Coronary artery (tissue), 2 donors: Measurements from ENCODE around the gene BTBD9.

Source experiments
- DNase-seq: peaks from one replicate; pipeline ENCODE4 v3.0.0-alpha.2; 2017; ENCODE audit warnings: low spot score
- H3K27ac ChIP-seq, 2 donors: fragments of 200-600 bp; sonication (generic); one replicate each; pipeline ENCODE4 v1.5.1; 2016 to 2019
- H3K4me3 ChIP-seq: fragments of 200-600 bp; sonication (generic); 2 replicates; pipeline ENCODE4 v1.5.1; 2016; ENCODE audit warnings: mild to moderate bottlenecking, moderate library complexity
- TF ChIP-seq, protein P1 (sequence below): fragments of 200-600 bp; sonication (generic); IDR thresholded peaks from one replicate; pipeline ENCODE4 v1.5.1; 2019; ENCODE audit warnings: antibody characterized with exemption

BTBD9 gene

DNA sequence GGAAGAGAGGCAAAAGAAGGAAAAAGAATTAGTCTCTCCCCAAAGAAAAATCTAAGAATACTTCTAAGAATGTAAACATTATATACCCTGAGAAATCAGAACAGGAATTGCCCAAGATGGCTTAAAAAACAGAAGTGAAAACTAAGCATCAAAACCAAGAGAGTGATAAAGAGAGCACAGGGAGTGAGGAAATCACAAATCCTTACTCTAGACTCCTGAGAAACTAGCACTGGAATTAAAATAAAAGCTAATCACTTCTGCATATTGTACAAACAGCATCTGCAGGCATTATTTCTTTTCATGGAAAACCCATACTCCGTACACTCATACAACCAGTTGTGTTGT lies 285.7 kb downstream of the BTBD9 start:
- no peak overlapping the region for H3K4me3 ChIP-seq
- H3K27ac ChIP-seq, result no peak overlapping the region
- TF ChIP-seq, protein P1, sequence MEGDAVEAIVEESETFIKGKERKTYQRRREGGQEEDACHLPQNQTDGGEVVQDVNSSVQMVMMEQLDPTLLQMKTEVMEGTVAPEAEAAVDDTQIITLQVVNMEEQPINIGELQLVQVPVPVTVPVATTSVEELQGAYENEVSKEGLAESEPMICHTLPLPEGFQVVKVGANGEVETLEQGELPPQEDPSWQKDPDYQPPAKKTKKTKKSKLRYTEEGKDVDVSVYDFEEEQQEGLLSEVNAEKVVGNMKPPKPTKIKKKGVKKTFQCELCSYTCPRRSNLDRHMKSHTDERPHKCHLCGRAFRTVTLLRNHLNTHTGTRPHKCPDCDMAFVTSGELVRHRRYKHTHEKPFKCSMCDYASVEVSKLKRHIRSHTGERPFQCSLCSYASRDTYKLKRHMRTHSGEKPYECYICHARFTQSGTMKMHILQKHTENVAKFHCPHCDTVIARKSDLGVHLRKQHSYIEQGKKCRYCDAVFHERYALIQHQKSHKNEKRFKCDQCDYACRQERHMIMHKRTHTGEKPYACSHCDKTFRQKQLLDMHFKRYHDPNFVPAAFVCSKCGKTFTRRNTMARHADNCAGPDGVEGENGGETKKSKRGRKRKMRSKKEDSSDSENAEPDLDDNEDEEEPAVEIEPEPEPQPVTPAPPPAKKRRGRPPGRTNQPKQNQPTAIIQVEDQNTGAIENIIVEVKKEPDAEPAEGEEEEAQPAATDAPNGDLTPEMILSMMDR, result no peak
- DNase-seq, result no peak

DNA sequence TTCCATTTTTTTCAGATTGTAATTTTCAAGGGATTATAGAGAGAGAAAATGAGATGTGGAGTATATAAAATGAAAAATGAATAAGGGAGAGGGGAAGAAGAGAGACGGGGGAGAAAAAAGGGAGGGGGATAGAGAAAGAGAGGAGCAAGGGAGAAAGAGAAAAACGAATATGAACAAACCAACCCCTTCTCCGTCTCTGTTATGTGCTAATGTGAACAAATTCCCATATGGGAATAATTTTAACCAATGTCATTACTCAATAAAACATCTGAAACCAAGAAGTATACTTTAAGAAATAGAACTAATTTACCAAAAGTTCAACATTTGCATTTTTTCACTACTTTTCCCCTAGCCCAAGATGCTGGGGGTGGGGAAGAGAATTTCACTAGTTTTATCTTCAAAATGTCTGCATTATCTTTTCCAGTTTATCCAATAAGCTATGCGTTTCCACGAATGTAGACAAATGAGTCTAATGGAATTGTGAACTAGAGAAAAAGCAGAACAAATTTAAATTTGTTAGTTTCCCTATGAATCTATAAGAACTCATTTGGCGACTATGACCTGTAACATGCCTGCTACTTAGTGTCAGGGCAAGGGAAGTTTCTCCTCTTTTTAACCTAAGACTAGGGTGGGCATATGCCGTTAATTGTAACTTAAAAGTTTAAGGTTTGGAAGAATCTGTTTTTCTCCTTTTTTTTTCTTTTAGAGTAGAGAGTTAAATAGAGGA lies 286.3 kb downstream of the BTBD9 start:
- TF ChIP-seq, protein P1, result no peak
- DNase-seq, result no peak
- Histone ChIP-seq H3K4me3 (no peak overlapping the region), H3K27ac (no peak overlapping the region)

GRCh38 chr6:38352636-38353035 lies 287.1 kb downstream of the BTBD9 start:
- TF ChIP-seq, protein P1, result no peak
- no peak for DNase-seq
- no peak overlapping the region for H3K27ac ChIP-seq
- no peak overlapping the region for H3K4me3 ChIP-seq

DNA sequence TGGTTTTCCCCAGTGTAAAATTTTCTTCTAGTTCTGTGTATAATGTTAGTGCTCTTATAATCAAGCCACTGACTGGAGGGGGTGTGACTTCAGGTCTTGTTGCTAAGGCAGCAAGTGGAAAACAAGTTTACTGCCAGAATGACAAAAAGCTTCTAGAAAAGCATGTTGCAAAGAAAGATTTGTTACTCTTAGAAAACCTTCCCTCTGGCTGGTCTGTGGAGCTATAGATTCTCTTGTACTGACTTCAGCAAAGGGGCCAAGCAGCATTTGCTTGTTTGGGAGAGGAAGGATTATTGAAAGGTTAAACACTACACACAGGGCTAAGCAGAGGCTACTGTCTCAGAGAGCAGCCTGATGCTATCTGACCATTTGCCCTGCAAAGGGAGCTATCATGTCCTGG lies 288.8 kb downstream of the BTBD9 start:
- no peak overlapping the region for H3K4me3 ChIP-seq
- H3K27ac ChIP-seq, result no peak overlapping the region
- no peak for DNase-seq
- TF ChIP-seq, protein P1, result no peak

- TF ChIP-seq, protein P1, result no peak
- peak overlapping the region in 1 of 2 donors; percentile 22 for H3K27ac ChIP-seq
- no peak for DNase-seq
- no peak overlapping the region for H3K4me3 ChIP-seq
Measured at GRCh38 chr6:38350220-38350619, 289.5 kb downstream of the BTBD9 start.

GRCh38 chr6:38349795-38350194 lies 289.9 kb downstream of the BTBD9 start:
- DNase-seq, result no peak
- no peak overlapping the region for H3K27ac ChIP-seq
- no peak overlapping the region for H3K4me3 ChIP-seq
- TF ChIP-seq, protein P1, result no peak

DNA sequence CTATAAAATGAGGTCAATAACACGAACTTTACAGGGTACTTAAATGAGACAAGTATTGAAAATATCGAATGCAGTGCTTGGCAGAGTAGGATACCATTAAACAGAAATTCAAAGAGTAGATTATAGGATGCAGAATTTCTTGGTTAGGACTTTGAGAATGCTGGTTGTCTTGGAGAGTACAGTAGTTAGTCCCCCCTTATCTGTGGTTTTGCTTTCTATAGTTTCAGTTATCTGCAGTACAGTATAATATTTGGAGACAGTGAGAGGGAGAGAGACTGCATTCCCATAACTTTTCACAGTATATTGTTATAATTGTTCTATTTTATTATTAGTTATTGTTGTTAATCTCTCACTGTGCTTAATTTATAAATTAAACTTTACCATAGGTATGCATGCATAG lies 290.5 kb downstream of the BTBD9 start:
- Histone ChIP-seq H3K27ac (no peak overlapping the region), H3K4me3 (no peak overlapping the region)
- no peak for DNase-seq
- TF ChIP-seq, protein P1, result no peak
